Measurements from ENCODE around the gene CYBRD1.
A peak's percentile ranks its signal among the peaks of the same experiment; 100 is the strongest.

The CYBRD1 gene

DNA sequence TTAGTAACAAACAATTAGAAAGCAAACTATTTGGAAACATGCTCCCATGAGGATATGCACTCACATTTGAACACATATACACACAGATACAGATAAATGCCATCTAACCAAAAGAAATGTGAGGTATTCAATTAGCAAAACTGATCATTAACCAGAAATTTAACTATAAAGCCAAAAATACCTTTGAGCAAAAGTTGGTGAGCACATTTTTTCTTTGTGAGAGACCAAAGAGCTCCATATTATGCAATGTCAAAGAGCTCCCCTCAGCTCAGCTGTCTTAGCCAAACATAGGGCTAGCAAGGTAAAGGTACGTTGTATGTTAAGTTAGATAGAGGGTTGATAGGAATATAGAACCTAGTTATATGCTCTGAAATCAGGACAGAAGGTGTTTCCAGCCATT is 43.8 kb downstream of the CYBRD1 start:
- no peak for DNase-seq (ENCODE audit: extremely low spot score)
- TF ChIP-seq FOXM1 (IDR thresholded peaks at IDR 0.05; ENCODE audit: borderline replicate concordance): no peak
- no peak for TF ChIP-seq CTBP1 (IDR thresholded peaks at IDR 0.05; ENCODE audit: borderline replicate concordance)
- TF ChIP-seq FOXK2 (IDR thresholded peaks at IDR 0.05): no peak
- no peak for TF ChIP-seq PKNOX1 (IDR thresholded peaks at IDR 0.05)
- no peak for TF ChIP-seq SP1 (IDR thresholded peaks at IDR 0.05)
- no peak for TF ChIP-seq ARNT (IDR thresholded peaks at IDR 0.05)
- POLR2A ChIA-PET: interaction anchor here (0.7 kb wide), 1 partner anchor 43 kb away, joined by 3 read pairs; no protein-coding TSS in a partner anchor
- CTCF ChIA-PET: no interaction called here

- no peak for DNase-seq (ENCODE audit: extremely low spot score)
- no peak for TF ChIP-seq TARDBP (IDR thresholded peaks at IDR 0.05)
- TF ChIP-seq CTBP1 (IDR thresholded peaks at IDR 0.05; ENCODE audit: borderline replicate concordance): no peak
- no peak for TF ChIP-seq FOXM1 (IDR thresholded peaks at IDR 0.05; ENCODE audit: borderline replicate concordance)
- TF ChIP-seq BHLHE40 (IDR thresholded peaks at IDR 0.05; ENCODE audit: borderline replicate concordance): no peak
- POLR2A ChIA-PET: interaction anchor here (0.7 kb wide), 1 partner anchor 43 kb away, joined by 3 read pairs; no protein-coding TSS in a partner anchor
- CTCF ChIA-PET: interaction anchor here (0.6 to 1.3 kb wide), 2 partner anchors 573 to 895 kb away, joined by 3 read pairs; no protein-coding TSS in a partner anchor
Observed at GRCh38 chr2:171566753-171567152, 44.5 kb downstream of the CYBRD1 start.

DNA sequence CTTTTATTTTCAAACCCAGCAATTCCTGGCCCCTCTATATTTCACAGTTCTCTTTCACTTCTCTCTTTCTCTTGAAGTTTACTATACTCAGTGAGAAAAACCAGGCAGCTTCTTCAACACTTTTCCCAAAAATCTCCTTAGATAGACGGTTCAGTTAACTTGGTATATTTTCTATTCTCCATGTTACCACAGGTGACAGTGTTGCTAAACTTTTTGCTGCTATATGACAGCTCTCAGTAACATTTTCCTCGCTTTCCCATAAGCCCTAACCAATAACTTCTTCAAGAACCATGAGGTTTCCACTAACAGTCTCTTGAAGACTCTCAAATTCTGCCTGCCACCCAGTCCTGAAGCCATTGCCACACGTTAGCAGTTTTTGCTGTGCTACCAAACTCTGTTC is 45.8 kb downstream of the CYBRD1 start:
- POLR2A ChIA-PET: no interaction called here
- TF ChIP-seq SP1 (IDR thresholded peaks at IDR 0.05) (no peak), NFRKB (IDR thresholded peaks at IDR 0.05) (no peak), ELF4 (IDR thresholded peaks at IDR 0.05) (no peak), ARNT (IDR thresholded peaks at IDR 0.05) (no peak), FOXA1 (IDR thresholded peaks at IDR 0.05) (no peak), HDGF (IDR thresholded peaks at IDR 0.05; ENCODE audit: borderline replicate concordance) (no peak), FOXK2 (IDR thresholded peaks at IDR 0.05) (no peak), PKNOX1 (IDR thresholded peaks at IDR 0.05) (no peak), FOXM1 (IDR thresholded peaks at IDR 0.05; ENCODE audit: borderline replicate concordance) (no peak), LEF1 (IDR thresholded peaks at IDR 0.05; ENCODE audit: borderline replicate concordance) (no peak), L3MBTL2 (conservative IDR thresholded peaks at IDR 0.05) (no peak)
- DNase-seq (ENCODE audit: extremely low spot score): no peak
- CTCF ChIA-PET: interaction anchor here (1.3 kb wide), 2 partner anchors 9 to 572 kb away, joined by 3 read pairs; no protein-coding TSS in a partner anchor

GRCh38 chr2:171571721-171572120 is 49.4 kb downstream of the CYBRD1 start:
- no peak for DNase-seq (ENCODE audit: extremely low spot score)
- TF ChIP-seq NFRKB (IDR thresholded peaks at IDR 0.05) (no peak), SUZ12 (IDR thresholded peaks at IDR 0.05) (no peak), FOXM1 (IDR thresholded peaks at IDR 0.05; ENCODE audit: borderline replicate concordance) (no peak), CTBP1 (IDR thresholded peaks at IDR 0.05; ENCODE audit: borderline replicate concordance) (no peak), FOXA1 (IDR thresholded peaks at IDR 0.05) (no peak), SP1 (IDR thresholded peaks at IDR 0.05) (no peak), PKNOX1 (IDR thresholded peaks at IDR 0.05) (no peak), TARDBP (IDR thresholded peaks at IDR 0.05) (no peak), HDGF (IDR thresholded peaks at IDR 0.05; ENCODE audit: borderline replicate concordance) (no peak), L3MBTL2 (conservative IDR thresholded peaks at IDR 0.05) (no peak), FOXK2 (IDR thresholded peaks at IDR 0.05) (no peak), BHLHE40 (IDR thresholded peaks at IDR 0.05; ENCODE audit: borderline replicate concordance) (no peak), LEF1 (IDR thresholded peaks at IDR 0.05; ENCODE audit: borderline replicate concordance) (no peak), ELF4 (IDR thresholded peaks at IDR 0.05) (no peak), ARNT (IDR thresholded peaks at IDR 0.05) (no peak), ZNF384 (IDR thresholded peaks at IDR 0.05) (no peak)
- ChIA-PET CTCF (no interaction called here), POLR2A (no interaction called here)

GRCh38 chr2:171574149-171574795 is 52.0 kb downstream of the CYBRD1 start:
- TF ChIP-seq FOXK2 (IDR thresholded peaks at IDR 0.05) (no peak), ELF4 (IDR thresholded peaks at IDR 0.05) (no peak), SUZ12 (IDR thresholded peaks at IDR 0.05) (no peak)
- POLR2A ChIA-PET: interaction anchor here (0.6 kb wide), 1 partner anchor 50 kb away, joined by 3 read pairs; no protein-coding TSS in a partner anchor
- CTCF ChIA-PET: interaction anchor here (1.0 to 1.6 kb wide), 2 partner anchors 14 to 487 kb away, joined by 3 to 6 read pairs; no protein-coding TSS in a partner anchor
- peak; percentile 95 for DNase-seq (ENCODE audit: extremely low spot score)

- TF ChIP-seq FOXK2 (IDR thresholded peaks at IDR 0.05): no peak
- TF ChIP-seq ZNF384 (IDR thresholded peaks at IDR 0.05): no peak
- TF ChIP-seq ELF4 (IDR thresholded peaks at IDR 0.05): no peak
- TF ChIP-seq BHLHE40 (IDR thresholded peaks at IDR 0.05; ENCODE audit: borderline replicate concordance): no peak
- no peak for TF ChIP-seq FOXM1 (IDR thresholded peaks at IDR 0.05; ENCODE audit: borderline replicate concordance)
- no peak for TF ChIP-seq ARNT (IDR thresholded peaks at IDR 0.05)
- no peak for TF ChIP-seq L3MBTL2 (conservative IDR thresholded peaks at IDR 0.05)
- TF ChIP-seq FOXA1 (IDR thresholded peaks at IDR 0.05): no peak
- no peak for TF ChIP-seq SUZ12 (IDR thresholded peaks at IDR 0.05)
- TF ChIP-seq TARDBP (IDR thresholded peaks at IDR 0.05): no peak
- no peak for TF ChIP-seq NFRKB (IDR thresholded peaks at IDR 0.05)
- TF ChIP-seq HDGF (IDR thresholded peaks at IDR 0.05; ENCODE audit: borderline replicate concordance): no peak
- TF ChIP-seq PKNOX1 (IDR thresholded peaks at IDR 0.05): no peak
- TF ChIP-seq SP1 (IDR thresholded peaks at IDR 0.05): no peak
- no peak for TF ChIP-seq CTBP1 (IDR thresholded peaks at IDR 0.05; ENCODE audit: borderline replicate concordance)
- no peak for TF ChIP-seq LEF1 (IDR thresholded peaks at IDR 0.05; ENCODE audit: borderline replicate concordance)
- no peak for DNase-seq (ENCODE audit: extremely low spot score)
- CTCF ChIA-PET: no interaction called here
- POLR2A ChIA-PET: no interaction called here
Observed at GRCh38 chr2:171575606-171576005, 53.3 kb downstream of the CYBRD1 start.

Data from HEK293T (cell line).